Measurements from ENCODE around the gene GSTM5. TPM values are rescaled to one million over a fixed set of nuclear protein-coding genes. Genes with fewer than 3 reads are reported as not detected.

The GSTM5 gene
- total and polyA plus RNA-seq, 2 of the 4 experiments (the other 2 are of a cell fraction): 0.36 to 1.2 TPM

DNA sequence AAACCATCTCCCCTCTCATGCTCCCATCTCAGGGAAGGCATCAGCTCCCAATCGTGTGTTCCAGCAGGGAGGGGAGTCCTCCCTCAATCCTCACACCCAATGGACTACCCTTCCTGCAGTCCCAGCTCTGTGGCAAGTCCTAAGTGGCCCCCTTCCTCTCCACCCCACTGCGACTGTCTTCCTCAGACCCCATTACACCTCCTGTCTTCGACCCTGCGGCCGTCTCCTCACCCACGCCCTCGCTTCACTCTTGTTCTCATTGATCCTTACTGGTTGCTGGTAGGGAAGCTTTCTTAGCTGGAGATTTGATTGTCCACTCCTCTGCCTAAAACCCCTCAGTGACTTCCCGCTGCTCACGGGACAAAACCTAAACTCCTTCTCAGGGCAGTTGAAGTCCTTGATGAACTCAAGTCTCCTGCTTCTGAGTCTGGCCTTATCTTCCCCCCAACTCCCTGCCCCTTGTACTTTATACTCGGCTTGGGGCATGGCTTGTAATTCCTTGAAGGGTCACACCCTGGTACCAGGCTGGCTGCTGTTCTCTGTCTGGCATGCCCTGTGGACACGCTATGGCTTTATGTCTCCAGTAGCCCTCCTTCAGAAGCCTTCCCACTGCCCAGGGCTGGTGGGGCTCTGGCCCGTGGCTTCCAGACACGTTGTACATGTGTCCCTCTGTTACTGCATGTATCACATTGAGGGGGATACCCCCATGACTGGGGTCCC is 54.0 kb downstream of the GSTM5 start:
- Histone ChIP-seq H3K9me3 (ENCODE audit: control insufficient read depth, insufficient read depth, low read length) (no peaks in the 10 kb centered on the region), H3K36me3 (ENCODE audit: control insufficient read depth, insufficient read depth, low read length) (no peaks in the 10 kb centered on the region), H2AK5ac (ENCODE audit: low read depth, low read length) (no peak overlapping the region; the same call in 1 of the 2 replicates), H2BK20ac (ENCODE audit: low read depth, low read length) (no peak overlapping the region), H4K20me1 (ENCODE audit: insufficient read depth, low read length) (no peaks in the 10 kb centered on the region), H4K8ac (ENCODE audit: low read depth in 2 of 2, low read length in 2 of 2) (no peak overlapping the region), H4K91ac (ENCODE audit: insufficient read depth, low read depth, low read length) (peak overlapping the region; percentile 15; the same call in 1 of the 2 replicates), H3K27me3 (ENCODE audit: control insufficient read depth, insufficient read depth, low read length) (no peaks in the 10 kb centered on the region), H3K9ac (ENCODE audit: low read depth, low read length) (no peak overlapping the region), H2BK15ac (ENCODE audit: low read depth, low read length) (peak overlapping the region; percentile 35; the same call in 2 of the 3 replicates), H3K4me2 (ENCODE audit: low read depth, low read length) (no peak overlapping the region), H3K9me1 (ENCODE audit: insufficient read depth, low read length) (peaks cover 28% of the 10 kb centered on the region), H3K18ac (ENCODE audit: low read depth, low read length) (no peak overlapping the region), H2BK5ac (ENCODE audit: low read depth, low read length, poor library complexity, severe bottlenecking) (no peak overlapping the region), H2AFZ (replicated peaks; ENCODE audit: low read length, poor library complexity) (no peak overlapping the region), H4K5ac (ENCODE audit: low read depth, low read length) (no peak overlapping the region), H3K79me1 (ENCODE audit: low read depth in 1 of 2, low read length in 2 of 2) (no peaks in the 10 kb centered on the region), H2AK9ac (replicated peaks; ENCODE audit: low read depth, low read length, poor library complexity) (peak overlapping the region; percentile 46), H2BK120ac (ENCODE audit: low read depth, low read length) (no peak overlapping the region), H3K14ac (replicated peaks; ENCODE audit: low read depth, low read length) (no peak overlapping the region), H3K23ac (ENCODE audit: low read depth, low read length) (no peak overlapping the region), H3K4ac (ENCODE audit: low read depth, low read length) (no peak overlapping the region), H3K56ac (ENCODE audit: extremely low read depth, insufficient read depth, low read length) (no peak overlapping the region), H3K4me1 (ENCODE audit: control insufficient read depth, insufficient read depth, low read length) (peaks cover 20% of the 10 kb centered on the region), H3K27ac (ENCODE audit: insufficient read depth, low read length) (no peak overlapping the region), H3K4me3 (ENCODE audit: insufficient read depth, low read depth, low read length) (no peak overlapping the region)
- ChIA-PET CTCF (no interaction called here), POLR2A (ENCODE audit: unreplicated experiment) (no interaction called here)
- 76% methylated on average over 4 of the region's 13 CpGs; no CpG with 5 or more reads in 1 of the 2 experiments for whole genome bisulfite sequencing, 2 experiments (ENCODE audit: extremely low coverage in 2 of 2, insufficient read length in 1 of 2)
- intact Hi-C loops (cut with micrococcal nuclease) (no loop called here), dilution Hi-C loops (cut with HindIII; ENCODE audit: low sequenced_read_pairs, unreplicated experiment) (no loop called here), in situ Hi-C loops (cut with MboI; ENCODE audit: low sequenced_read_pairs) (no loop called here)
- no peak for TF ChIP-seq CHD1 (IDR thresholded peaks at IDR 0.05; ENCODE audit: low read depth, low read length)
- TF ChIP-seq RCOR1 (IDR thresholded peaks at IDR 0.05; ENCODE audit: insufficient replicate concordance, low read length): no peak
- no peak for TF ChIP-seq CTCF (conservative IDR thresholded peaks at IDR 0.05; ENCODE audit: low read depth, low read length)
- TF ChIP-seq NFE2L2 (IDR thresholded peaks at IDR 0.05; ENCODE audit: low read depth, low read length): no peak
- TF ChIP-seq MAFK (IDR thresholded peaks at IDR 0.05; ENCODE audit: low read depth, low read length): no peak
- TF ChIP-seq RAD21 (IDR thresholded peaks at IDR 0.05; ENCODE audit: low read length): no peak
- no peak for TF ChIP-seq CEBPB (IDR thresholded peaks at IDR 0.05; ENCODE audit: low read depth, low read length)
- no peak for TF ChIP-seq POLR2A (IDR thresholded peaks at IDR 0.05; ENCODE audit: low read depth, low read length)
- DNase-seq: no peak
- no TSS peak for BruUV-seq (replicated peaks)
- ATAC-seq (ENCODE audit: low read depth): no peak
